Effector memory CD4-positive, alpha-beta T cell (primary cell): ENCODE data around the gene PCDH10.

Experiments used
- DNase-seq, 3 donors: peaks; one replicate each; pipeline ENCODE4 v3.0.0-alpha.2; 2020
- H3K27ac ChIP-seq: 2 replicates; pipeline ENCODE4 v1.7.0; 2013; ENCODE audit warnings: mild to moderate bottlenecking, low read length, moderate library complexity; ENCODE audit not compliant: insufficient read depth, poor library complexity, severe bottlenecking
- H3K27me3 ChIP-seq: replicated peaks from 2 replicates; pipeline ENCODE4 v1.7.0; 2013; ENCODE audit warnings: mild to moderate bottlenecking, low read length; ENCODE audit not compliant: insufficient read depth, control insufficient read depth, poor library complexity, severe bottlenecking
- H3K36me3 ChIP-seq: 2 replicates; pipeline ENCODE4 v1.7.0; 2013; ENCODE audit warnings: mild to moderate bottlenecking, low read length, moderate library complexity; ENCODE audit not compliant: control insufficient read depth, insufficient read depth
- H3K4me1 ChIP-seq: 2 replicates; pipeline ENCODE4 v1.7.0; 2013; ENCODE audit warnings: low read length, mild to moderate bottlenecking; ENCODE audit not compliant: control insufficient read depth, insufficient read depth, poor library complexity, severe bottlenecking
- H3K4me3 ChIP-seq: 2 replicates; pipeline ENCODE4 v1.7.0; 2013; ENCODE audit warnings: low read length, low read depth, mild to moderate bottlenecking; ENCODE audit not compliant: insufficient read depth, poor library complexity, severe bottlenecking
- H3K9me3 ChIP-seq: 2 replicates; pipeline ENCODE4 v1.7.0; 2013; ENCODE audit warnings: mild to moderate bottlenecking, low read length, moderate library complexity; ENCODE audit not compliant: control insufficient read depth

The PCDH10 gene

DNA sequence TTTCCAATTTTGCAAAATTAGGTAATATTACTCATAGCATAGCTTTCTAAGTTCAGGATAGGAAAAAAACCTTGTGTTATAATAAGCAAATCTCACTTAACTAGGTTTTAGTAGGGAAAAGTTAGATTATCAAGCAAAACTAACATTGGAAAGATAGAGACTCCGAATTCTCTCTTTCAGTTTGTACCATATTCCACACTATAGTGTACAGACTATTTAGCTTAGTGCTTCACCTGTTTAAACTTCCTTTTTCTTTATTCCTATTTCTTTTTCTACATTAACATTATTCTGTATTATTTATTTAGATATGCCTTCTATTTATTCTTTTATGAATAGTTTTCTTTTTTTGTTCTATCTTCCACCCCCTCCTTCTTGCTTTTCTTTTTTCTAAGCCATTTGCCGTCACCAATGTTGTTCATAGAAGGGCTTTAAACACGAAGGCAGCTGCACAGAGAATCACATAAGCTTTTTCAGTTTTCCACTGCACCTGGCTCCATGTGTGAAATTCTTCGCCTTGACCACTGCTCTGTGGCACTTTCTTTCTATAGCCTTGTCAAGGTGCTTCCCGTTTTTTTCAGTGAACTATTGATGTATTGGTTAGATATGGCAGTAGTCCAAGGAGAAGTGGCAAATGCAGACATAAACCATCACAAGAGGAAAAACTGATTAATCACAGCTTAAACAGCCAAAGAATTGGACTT, 8.5 kb downstream of the PCDH10 start:
- DNase-seq, result no peak
- H3K36me3 ChIP-seq, result no peaks in the 10 kb centered on the region
- no peaks in the 10 kb centered on the region for H3K4me1 ChIP-seq
- no peaks in the 10 kb centered on the region for H3K27me3 ChIP-seq
- no peaks in the 10 kb centered on the region for H3K9me3 ChIP-seq
- no peak overlapping the region for H3K4me3 ChIP-seq
- no peak overlapping the region for H3K27ac ChIP-seq

GRCh38 chr4:133160853-133161252, 11.8 kb downstream of the PCDH10 start:
- Histone ChIP-seq H3K9me3 (no peaks in the 10 kb centered on the region), H3K27me3 (no peaks in the 10 kb centered on the region), H3K27ac (no peak overlapping the region), H3K4me1 (no peaks in the 10 kb centered on the region), H3K36me3 (no peaks in the 10 kb centered on the region), H3K4me3 (no peak overlapping the region)
- no peak for DNase-seq

GRCh38 chr4:133161570-133162295, 12.6 kb downstream of the PCDH10 start:
- H3K9me3 ChIP-seq, result no peaks in the 10 kb centered on the region
- DNase-seq, result no peak
- H3K27ac ChIP-seq, result no peak overlapping the region
- no peak overlapping the region for H3K4me3 ChIP-seq
- H3K4me1 ChIP-seq, result no peaks in the 10 kb centered on the region
- H3K27me3 ChIP-seq, result no peaks in the 10 kb centered on the region
- H3K36me3 ChIP-seq, result no peaks in the 10 kb centered on the region

DNA sequence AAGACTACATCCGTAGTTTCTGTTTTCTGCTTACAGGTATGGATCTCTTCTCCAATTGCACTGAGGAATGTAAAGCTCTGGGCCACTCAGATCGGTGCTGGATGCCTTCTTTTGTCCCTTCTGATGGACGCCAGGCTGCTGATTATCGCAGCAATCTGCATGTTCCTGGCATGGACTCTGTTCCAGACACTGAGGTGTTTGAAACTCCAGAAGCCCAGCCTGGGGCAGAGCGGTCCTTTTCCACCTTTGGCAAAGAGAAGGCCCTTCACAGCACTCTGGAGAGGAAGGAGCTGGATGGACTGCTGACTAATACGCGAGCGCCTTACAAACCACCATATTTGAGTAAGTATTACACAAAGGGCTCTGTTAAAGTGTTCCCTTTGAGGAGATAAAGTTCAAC, 13.8 kb downstream of the PCDH10 start:
- H3K27ac ChIP-seq, result no peak overlapping the region
- H3K9me3 ChIP-seq, result no peaks in the 10 kb centered on the region

GRCh38 chr4:133178956-133179355, 29.9 kb downstream of the PCDH10 start:
- no peaks in the 10 kb centered on the region for H3K27me3 ChIP-seq
- H3K36me3 ChIP-seq, result no peaks in the 10 kb centered on the region
- H3K9me3 ChIP-seq, result no peaks in the 10 kb centered on the region
- no peak overlapping the region for H3K4me3 ChIP-seq
- no peak for DNase-seq
- no peak overlapping the region for H3K27ac ChIP-seq
- H3K4me1 ChIP-seq, result no peaks in the 10 kb centered on the region

More for the DNA sequence above, 13.8 kb downstream of the PCDH10 start:
- DNase-seq, result no peak
- no peaks in the 10 kb centered on the region for H3K4me1 ChIP-seq
- no peak overlapping the region for H3K4me3 ChIP-seq
- no peaks in the 10 kb centered on the region for H3K36me3 ChIP-seq
- H3K27me3 ChIP-seq, result no peaks in the 10 kb centered on the region

DNA sequence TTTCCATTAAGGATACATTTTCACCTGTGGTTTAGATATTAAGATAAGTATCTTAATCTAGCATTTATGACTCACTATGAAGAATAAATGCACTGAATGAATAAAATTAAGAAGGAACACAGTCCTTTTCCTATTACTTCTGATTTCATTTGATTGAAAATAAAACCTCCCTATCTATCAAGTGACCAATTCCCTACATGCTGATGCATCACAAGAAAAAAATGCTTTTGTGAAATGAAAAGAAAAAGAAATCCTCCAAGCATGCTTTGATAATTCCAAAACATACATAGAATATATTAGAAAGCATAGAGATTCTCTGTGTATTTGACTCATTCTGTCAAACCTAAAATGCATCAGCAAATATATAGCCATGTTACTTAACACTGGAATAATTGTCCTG, 37.1 kb downstream of the PCDH10 start:
- Histone ChIP-seq H3K4me3 (no peak overlapping the region), H3K36me3 (no peaks in the 10 kb centered on the region), H3K9me3 (no peaks in the 10 kb centered on the region), H3K27ac (no peak overlapping the region), H3K4me1 (no peaks in the 10 kb centered on the region), H3K27me3 (no peaks in the 10 kb centered on the region)
- no peak for DNase-seq

DNA sequence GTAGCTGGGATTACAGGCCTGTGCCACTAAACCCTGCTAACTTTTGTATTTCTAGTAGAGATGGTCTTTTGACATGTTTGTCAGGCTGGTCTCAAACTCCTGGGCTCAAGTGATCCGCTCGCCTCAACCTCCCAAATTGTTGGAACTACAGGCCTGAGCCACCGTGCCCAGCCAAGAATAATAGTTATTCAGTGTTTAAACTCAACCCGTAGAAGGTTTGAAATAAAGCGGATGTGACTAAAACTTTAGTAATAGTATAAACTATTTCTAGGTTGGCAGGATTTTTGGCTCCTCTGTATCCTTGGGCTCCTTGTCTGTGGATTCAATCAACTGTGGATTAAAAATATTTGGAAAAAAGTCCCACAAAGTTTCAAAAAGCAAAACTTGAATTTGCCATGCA, 37.8 kb downstream of the PCDH10 start:
- no peaks in the 10 kb centered on the region for H3K9me3 ChIP-seq
- no peak for DNase-seq

GRCh38 chr4:133188433-133189146, 39.5 kb downstream of the PCDH10 start:
- Histone ChIP-seq H3K9me3 (no peaks in the 10 kb centered on the region), H3K27me3 (no peaks in the 10 kb centered on the region), H3K27ac (no peak overlapping the region), H3K4me1 (no peaks in the 10 kb centered on the region), H3K4me3 (no peak overlapping the region), H3K36me3 (no peaks in the 10 kb centered on the region)
- no peak for DNase-seq

More for the DNA sequence above, 37.8 kb downstream of the PCDH10 start:
- no peak overlapping the region for H3K27ac ChIP-seq
- no peaks in the 10 kb centered on the region for H3K36me3 ChIP-seq
- H3K4me3 ChIP-seq, result no peak overlapping the region
- no peaks in the 10 kb centered on the region for H3K4me1 ChIP-seq
- no peaks in the 10 kb centered on the region for H3K27me3 ChIP-seq

GRCh38 chr4:133189147-133189517, 40.0 kb downstream of the PCDH10 start:
- H3K4me3 ChIP-seq, result no peak overlapping the region
- no peak overlapping the region for H3K27ac ChIP-seq
- H3K27me3 ChIP-seq, result no peaks in the 10 kb centered on the region
- H3K9me3 ChIP-seq, result no peaks in the 10 kb centered on the region
- no peak for DNase-seq
- H3K36me3 ChIP-seq, result no peaks in the 10 kb centered on the region
- no peaks in the 10 kb centered on the region for H3K4me1 ChIP-seq

DNA sequence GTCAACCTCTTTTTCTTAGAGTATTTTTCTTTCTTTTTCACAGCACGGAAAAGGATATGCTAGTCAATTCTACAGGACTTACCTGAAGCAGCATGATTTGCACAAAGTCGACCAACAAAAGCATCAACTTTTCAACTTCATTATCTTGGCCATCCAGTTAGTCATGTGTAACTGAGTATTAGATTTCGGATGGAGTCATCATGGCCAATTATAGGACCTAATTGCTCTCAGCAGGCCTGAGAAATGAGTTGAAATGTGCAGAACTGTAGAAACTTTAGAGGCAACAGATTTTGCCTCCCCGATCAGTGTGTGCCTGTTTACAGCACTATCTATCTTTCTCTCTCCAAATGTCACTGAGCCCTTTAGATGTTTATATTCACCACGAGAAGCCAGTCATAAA, 41.0 kb downstream of the PCDH10 start:
- Histone ChIP-seq H3K27me3 (no peaks in the 10 kb centered on the region), H3K4me3 (no peak overlapping the region), H3K4me1 (no peaks in the 10 kb centered on the region), H3K36me3 (no peaks in the 10 kb centered on the region), H3K27ac (no peak overlapping the region), H3K9me3 (no peaks in the 10 kb centered on the region)
- DNase-seq, result no peak
